K562 (cell line): ENCODE results near the gene STUM. TPM values are rescaled to one million over a fixed set of nuclear protein-coding genes. Genes with fewer than 3 reads are reported as not detected.

ENCODE experiments used
- ASH1L ChIP-seq: fragments of 450-650 bp; IDR thresholded peaks from 2 replicates; pipeline ENCODE4 v1.6.1; 2018; ENCODE audit warnings: borderline replicate concordance, mild to moderate bottlenecking, low read depth; ENCODE audit not compliant: partially characterized antibody
- CUX1 ChIP-seq: fragments of 200-800 bp; sonication (Bioruptor generic); IDR thresholded peaks from 2 replicates; pipeline ENCODE4 v1.6.1; 2016; ENCODE audit warnings: missing genetic modification characterization, missing compliant biosample characterization
- ELF1 ChIP-seq: fragments of 200-800 bp; sonication (Bioruptor generic); IDR thresholded peaks from 2 replicates; pipeline ENCODE4 v1.6.1; 2016; ENCODE audit warnings: missing genetic modification characterization, missing compliant biosample characterization
- ELF4 ChIP-seq: fragments of 450-650 bp; formaldehyde crosslinking; IDR thresholded peaks from 2 replicates; pipeline ENCODE4 v1.4.0; 2022; ENCODE audit warnings: missing genetic modification characterization
- JUNB ChIP-seq: fragments of 450-650 bp; formaldehyde crosslinking; conservative IDR thresholded peaks from 2 replicates; pipeline ENCODE4 v1.4.0; 2020; ENCODE audit warnings: mild to moderate bottlenecking
- MAFG ChIP-seq: fragments of 450-650 bp; conservative IDR thresholded peaks from 2 replicates; pipeline ENCODE4 v1.6.1; 2016; ENCODE audit warnings: missing genetic modification characterization, missing compliant biosample characterization
- SOX6 ChIP-seq: fragments of 450-650 bp; IDR thresholded peaks from 2 replicates; pipeline ENCODE4 v1.6.1; 2014; ENCODE audit warnings: mild to moderate bottlenecking
- SP2 ChIP-seq: IDR thresholded peaks from 2 replicates; pipeline ENCODE4 v1.6.1; 2011; ENCODE audit warnings: mild to moderate bottlenecking, low read depth, low read length, moderate library complexity; ENCODE audit not compliant: poor library complexity, severe bottlenecking; ENCODE audit errors: extremely low read depth
- ZBTB11 ChIP-seq, 3 experiments: fragments of 200-800 bp in 1 of 3; fragments of 250-450 bp in 1 of 3; fragments of 450-650 bp in 1 of 3; sonication (Bioruptor Pico) in 1 of 3; sonication (Bioruptor generic) in 1 of 3; formaldehyde crosslinking in 1 of 3; IDR thresholded peaks; 2 replicates each; pipeline versions ENCODE4 v1.6.1 to v1.8.0; 2016 to 2022; ENCODE audit warnings: mild to moderate bottlenecking in 2 of 3, missing genetic modification characterization in 2 of 3, missing compliant biosample characterization in 1 of 3, moderate library complexity in 1 of 3
- ZBTB26 ChIP-seq: fragments of 450-650 bp; formaldehyde crosslinking; IDR thresholded peaks from 2 replicates; pipeline ENCODE4 v1.4.0; 2022; ENCODE audit warnings: missing genetic modification characterization
- ZBTB9 ChIP-seq: fragments of 450-650 bp; formaldehyde crosslinking; IDR thresholded peaks from 2 replicates; pipeline ENCODE4 v1.4.0; 2020; ENCODE audit warnings: mild to moderate bottlenecking, moderate library complexity
- ZNF311 ChIP-seq: fragments of 250-450 bp; sonication (Bioruptor Pico); IDR thresholded peaks from 2 replicates; pipeline ENCODE4 v1.4.0; 2020; ENCODE audit warnings: mild to moderate bottlenecking, moderate library complexity
- ZNF445 ChIP-seq: fragments of 250-450 bp; sonication (Bioruptor Pico); IDR thresholded peaks from 2 replicates; pipeline ENCODE4 v1.4.0; 2020; ENCODE audit warnings: low read depth, mild to moderate bottlenecking, moderate library complexity
- ZNF707 ChIP-seq: fragments of 250-450 bp; sonication (Bioruptor Pico); conservative IDR thresholded peaks from 2 replicates; pipeline ENCODE4 v1.8.0; 2022; ENCODE audit warnings: inconsistent platforms, mild to moderate bottlenecking, moderate library complexity
- polyA plus RNA-seq, 8 experiments: library from polyadenylated mRNA; depleted of rRNA in 4 of 8; stranded (reverse) in 5 of 8; unstranded in 3 of 8; fragments of >200 nt; fragmentation: Nextera tagmentation in 2 of 8; fragmentation: Illumina TruSeq in 1 of 8; extraction: Ambion mirVana in 2 of 8; extraction: Trizol in 1 of 8; gene quantifications; 2 replicates each; pipeline versions ENCODE4 v1.2.1 to v1.2.3, GENCODE V29; 2011 to 2014; ENCODE audit warnings: inconsistent platforms in 1 of 8, missing spikeins in 1 of 8
- total RNA-seq, 7 experiments: library from RNA; depleted of rRNA in 6 of 7; stranded (reverse); fragments of >200 nt in 6 of 7; fragmentation: Illumina TruSeq in 2 of 7; extraction: Trizol in 2 of 7; gene quantifications; 2 replicates each; pipeline versions ENCODE4 v1.2.1 to v1.2.3, GENCODE V29; 2011 to 2021; ENCODE audit warnings: low replicate concordance in 1 of 7

STUM gene
- total and polyA plus RNA-seq, 9 of the 15 experiments (the other 6 are each of a cell fraction or from before 2014, with no cell fraction given), result not detected

- TF ChIP-seq ZNF311 (CRISPR knock-in tag) (no peak), ZBTB9 (0 out of 2 replicates have a peak, but pooled peaks have one; percentile 36), MAFG (peak; percentile 75), JUNB (CRISPR knock-in tag) (no peak), ZBTB26 (no peak), SP2 (no peak), ZBTB11 (CRISPR knock-in tag; IDR thresholded peaks at IDR 0.05) (no peak), CUX1 (CRISPR knock-in tag) (no peak), SOX6 (no peak), ZNF707 (CRISPR knock-in tag) (no peak), ELF4 (no peak), ZNF445 (CRISPR knock-in tag) (no peak), ASH1L (no peak), ELF1 (no peak)
Measured at GRCh38 chr1:226578946-226579578, 30.5 kb downstream of the STUM start (continued).
